Measurements from ENCODE around the gene UBASH3A.

UBASH3A gene, protein sequence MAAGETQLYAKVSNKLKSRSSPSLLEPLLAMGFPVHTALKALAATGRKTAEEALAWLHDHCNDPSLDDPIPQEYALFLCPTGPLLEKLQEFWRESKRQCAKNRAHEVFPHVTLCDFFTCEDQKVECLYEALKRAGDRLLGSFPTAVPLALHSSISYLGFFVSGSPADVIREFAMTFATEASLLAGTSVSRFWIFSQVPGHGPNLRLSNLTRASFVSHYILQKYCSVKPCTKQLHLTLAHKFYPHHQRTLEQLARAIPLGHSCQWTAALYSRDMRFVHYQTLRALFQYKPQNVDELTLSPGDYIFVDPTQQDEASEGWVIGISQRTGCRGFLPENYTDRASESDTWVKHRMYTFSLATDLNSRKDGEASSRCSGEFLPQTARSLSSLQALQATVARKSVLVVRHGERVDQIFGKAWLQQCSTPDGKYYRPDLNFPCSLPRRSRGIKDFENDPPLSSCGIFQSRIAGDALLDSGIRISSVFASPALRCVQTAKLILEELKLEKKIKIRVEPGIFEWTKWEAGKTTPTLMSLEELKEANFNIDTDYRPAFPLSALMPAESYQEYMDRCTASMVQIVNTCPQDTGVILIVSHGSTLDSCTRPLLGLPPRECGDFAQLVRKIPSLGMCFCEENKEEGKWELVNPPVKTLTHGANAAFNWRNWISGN

DNA sequence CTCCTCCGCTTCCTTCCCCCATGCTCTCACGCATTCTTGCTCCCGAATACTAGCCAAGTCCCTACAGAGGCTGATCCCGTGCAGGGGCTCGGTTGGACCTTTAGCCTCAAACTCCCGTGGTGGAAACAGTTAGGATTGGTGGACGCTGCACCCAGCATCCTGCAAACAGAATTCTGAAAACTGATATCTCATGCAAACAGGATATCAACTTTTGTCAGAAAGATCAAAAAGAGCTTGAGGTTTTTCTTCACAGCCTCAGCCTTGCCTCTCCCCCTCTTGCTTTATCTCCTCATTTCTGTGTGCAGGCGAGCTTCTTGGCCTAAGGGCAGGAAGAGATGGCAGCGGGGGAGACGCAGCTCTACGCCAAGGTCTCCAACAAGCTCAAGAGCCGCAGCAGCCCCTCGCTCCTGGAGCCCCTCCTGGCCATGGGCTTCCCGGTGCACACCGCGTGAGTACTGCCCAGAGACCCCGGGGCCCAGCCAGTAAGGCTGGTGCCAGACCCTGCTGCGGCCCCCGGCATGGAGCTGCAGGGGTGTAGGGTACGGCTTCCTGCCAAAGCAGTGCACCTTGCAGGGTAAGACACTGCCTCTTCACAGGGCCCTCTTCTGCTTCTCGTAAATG lies at the start of gene UBASH3A:
UBASH3A (plus strand) TSS at position 292 of the 621 bp plus-strand sequence; CDS start at position 336, 44 bp downstream.
- DNase-seq, result no peak

- DNase-seq, result no peak
Measured at GRCh38 chr21:42356046-42356445, 47.7 kb upstream of the UBASH3A start.

- DNase-seq, result no peak
Measured at GRCh38 chr21:42356650-42357049, 47.1 kb upstream of the UBASH3A start.

GRCh38 chr21:42357307-42357706 lies 46.4 kb upstream of the UBASH3A start:
- no peak for DNase-seq

DNA sequence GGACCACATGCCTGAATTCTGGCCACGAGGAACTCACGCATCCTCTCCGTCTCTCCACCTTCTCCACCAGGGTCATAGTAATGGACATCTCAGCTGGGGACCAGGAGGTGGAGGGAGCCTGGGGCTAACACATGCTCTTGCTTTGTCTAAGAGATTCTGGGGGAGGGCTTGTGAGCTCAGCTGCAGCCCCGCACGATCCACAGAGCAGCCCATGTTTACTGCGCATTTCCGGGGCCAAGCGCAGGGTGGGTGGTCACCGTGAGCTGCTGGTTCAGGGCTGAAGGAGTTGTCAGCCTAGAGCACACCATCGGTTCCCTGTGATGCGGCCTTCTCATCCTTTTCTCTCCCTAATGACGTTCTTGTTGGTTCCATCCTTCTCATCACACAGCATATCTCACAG lies 45.4 kb upstream of the UBASH3A start:
- DNase-seq, result no peak

DNA sequence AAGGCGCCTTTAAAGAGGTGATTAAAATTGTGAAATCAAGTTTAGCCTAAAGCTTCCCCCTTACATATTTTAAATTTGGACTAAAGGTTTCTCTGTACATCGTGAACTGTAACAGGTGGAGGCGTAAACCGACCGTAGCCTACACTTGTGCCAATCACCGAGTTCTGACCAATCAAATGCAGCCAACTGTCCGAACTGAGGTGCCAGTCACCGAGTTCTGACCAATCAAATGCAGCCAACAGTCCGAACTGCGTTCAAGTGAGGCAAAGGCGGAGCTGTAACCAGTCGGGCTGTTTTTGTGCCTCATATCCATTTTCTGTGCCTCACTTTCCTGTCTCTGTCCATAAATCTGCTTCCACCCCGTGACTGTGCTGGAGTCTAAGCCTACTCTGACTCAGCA lies 44.8 kb upstream of the UBASH3A start:
- DNase-seq, result no peak

- DNase-seq, result no peak
Measured at GRCh38 chr21:42360317-42360716, 43.4 kb upstream of the UBASH3A start.

GRCh38 chr21:42361286-42361685 lies 42.4 kb upstream of the UBASH3A start:
- no peak for DNase-seq

- DNase-seq, result no peak
Measured at GRCh38 chr21:42362198-42362597, 41.5 kb upstream of the UBASH3A start.

- no peak for DNase-seq
Measured at GRCh38 chr21:42362700-42363099, 41.0 kb upstream of the UBASH3A start.

DNA sequence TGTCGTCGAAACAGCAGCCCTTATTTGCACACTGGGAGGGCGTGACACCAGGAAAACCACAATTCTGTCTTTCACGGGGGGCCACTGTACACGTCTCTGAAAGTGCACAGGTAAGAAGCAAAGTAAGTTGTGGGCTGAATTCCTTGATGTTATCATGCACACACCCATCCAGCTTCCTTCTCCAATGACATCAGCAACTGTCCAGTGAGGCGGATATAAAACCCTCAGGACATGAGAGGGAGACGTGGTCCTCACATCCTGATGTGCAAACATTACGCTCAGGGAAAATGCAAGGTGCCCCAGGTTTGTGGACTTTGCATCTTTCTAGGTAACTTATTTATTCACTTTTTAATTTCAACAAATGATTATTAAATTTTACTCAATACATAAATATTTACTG lies 40.4 kb upstream of the UBASH3A start:
- no peak for DNase-seq

- DNase-seq, result no peak
Measured at GRCh38 chr21:42364304-42364865, 39.3 kb upstream of the UBASH3A start.

- no peak for DNase-seq
Measured at GRCh38 chr21:42365770-42366169, 37.9 kb upstream of the UBASH3A start.

DNA sequence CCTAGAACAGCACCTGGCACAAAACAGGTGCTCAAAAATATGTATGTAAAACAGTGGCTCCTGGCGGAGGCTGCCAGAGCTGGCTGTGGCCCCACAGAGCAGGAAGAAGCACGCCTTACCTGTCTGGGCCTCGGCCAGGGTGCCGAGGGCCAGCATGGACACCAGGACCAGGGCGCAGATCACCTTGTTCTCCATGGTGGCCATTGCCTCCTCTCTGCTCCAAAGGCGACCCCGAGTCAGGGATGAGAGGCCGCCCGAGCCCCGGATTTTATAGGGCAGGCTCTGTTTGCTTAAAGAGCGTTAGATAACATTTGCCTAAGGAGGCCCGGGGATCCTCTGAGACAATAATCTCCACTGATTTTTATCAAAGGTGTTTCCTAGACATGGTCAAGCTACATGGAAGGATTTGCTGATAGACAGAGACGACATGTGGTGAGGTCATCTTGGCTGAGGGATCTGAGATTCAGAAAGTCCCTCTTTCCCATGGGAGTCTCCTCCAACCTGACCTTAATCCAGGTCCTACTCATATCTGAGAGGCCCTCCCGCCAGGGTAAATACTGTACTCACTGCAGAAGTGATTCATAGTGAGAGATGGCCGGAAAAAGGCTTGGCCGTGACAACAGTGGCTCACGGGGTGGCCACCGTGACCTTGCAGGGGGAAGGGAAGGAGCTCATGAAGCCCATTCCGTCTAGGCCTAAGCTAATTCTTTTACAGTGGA lies 37.3 kb upstream of the UBASH3A start, which contains the start of gene TFF1:
TFF1 (minus strand) TSS at position 244 of the 719 bp plus-strand sequence; CDS start at position 204, 40 bp downstream.
- DNase-seq, result no peak

- DNase-seq, result no peak
Measured at GRCh38 chr21:42367367-42368165, 36.1 kb upstream of the UBASH3A start.

- DNase-seq, result no peak
Measured at GRCh38 chr21:42369821-42370220, 33.9 kb upstream of the UBASH3A start.

- no peak for DNase-seq
Measured at GRCh38 chr21:42370894-42371654, 32.6 kb upstream of the UBASH3A start.

GRCh38 chr21:42373196-42373907 lies 30.4 kb upstream of the UBASH3A start:
- no peak for DNase-seq

- no peak for DNase-seq
Measured at GRCh38 chr21:42373908-42374455, 29.7 kb upstream of the UBASH3A start.

GRCh38 chr21:42374457-42374856 lies 29.2 kb upstream of the UBASH3A start:
- no peak for DNase-seq
